Fibroblast of peridontal ligament (primary cell): ENCODE measurements around the gene TRPM3.

Experiments used
- DNase-seq: peaks from one replicate; pipeline ENCODE4 v3.0.0-alpha.2; 2010; ENCODE audit errors: extremely low read depth

Gene TRPM3

GRCh38 chr9:71121275-71122021, at the start of gene TRPM3:
TRPM3 (minus strand) TSS chr9:71121621; CDS start chr9:71121354, 267 bp downstream.
- no peak for DNase-seq

- no peak for DNase-seq
These were observed 47.0 kb upstream of the TRPM3 start for GRCh38 chr9:71168418-71168817.

GRCh38 chr9:71162126-71162525, 40.7 kb upstream of the TRPM3 start:
- no peak for DNase-seq

- no peak for DNase-seq
These were observed 36.3 kb upstream of the TRPM3 start for GRCh38 chr9:71157731-71158130.

GRCh38 chr9:71147368-71147767, 25.9 kb upstream of the TRPM3 start:
- DNase-seq: no peak

- no peak for DNase-seq
These were observed 25.1 kb upstream of the TRPM3 start for GRCh38 chr9:71146511-71146910.

- no peak for DNase-seq
These were observed 23.8 kb upstream of the TRPM3 start for GRCh38 chr9:71145179-71145578.

GRCh38 chr9:71144495-71144894, 23.1 kb upstream of the TRPM3 start:
- no peak for DNase-seq

- DNase-seq: no peak
These were observed 15.3 kb upstream of the TRPM3 start for GRCh38 chr9:71136696-71137095.

GRCh38 chr9:71131145-71131544, 9.7 kb upstream of the TRPM3 start:
- DNase-seq: no peak

- no peak for DNase-seq
These were observed 9.1 kb upstream of the TRPM3 start for GRCh38 chr9:71130521-71130920.

- DNase-seq: no peak
These were observed 7.4 kb upstream of the TRPM3 start for GRCh38 chr9:71128796-71129195.

- DNase-seq: no peak
These were observed 5.9 kb upstream of the TRPM3 start for GRCh38 chr9:71127301-71127700.

GRCh38 chr9:71122421-71122820, 1.0 kb upstream of the TRPM3 start:
- DNase-seq: no peak

GRCh38 chr9:71122022-71122275, 528 bp upstream of the TRPM3 start:
- DNase-seq: no peak

GRCh38 chr9:71120501-71121247, 747 bp downstream of the TRPM3 start:
- DNase-seq: no peak

- DNase-seq: no peak
These were observed 1.7 kb downstream of the TRPM3 start for GRCh38 chr9:71119746-71120145.

GRCh38 chr9:71118324-71118723, 3.1 kb downstream of the TRPM3 start:
- DNase-seq: no peak

GRCh38 chr9:71115448-71115975, 5.9 kb downstream of the TRPM3 start:
- DNase-seq: no peak

- no peak for DNase-seq
These were observed 8.6 kb downstream of the TRPM3 start for GRCh38 chr9:71112866-71113265.

- no peak for DNase-seq
These were observed 12.5 kb downstream of the TRPM3 start for GRCh38 chr9:71108937-71109336.

- DNase-seq: no peak
These were observed 14.4 kb downstream of the TRPM3 start for GRCh38 chr9:71106992-71107391.

GRCh38 chr9:71105192-71105591, 16.2 kb downstream of the TRPM3 start:
- no peak for DNase-seq
